Stimulated activated CD8-positive, alpha-beta memory T cell treated with anti-CD3 and anti-CD28 coated beads, Interleukin-4, amount 100 ng/mL, for 48 hours (primary cell): Measurements from ENCODE around the gene CENPB.
"Not testable (repeated sequence)": the region's sequence is repeated elsewhere in the genome, so short reads cannot be mapped to it uniquely, and the experiment has no call there.

Experiments used
- DNase-seq: peaks from one replicate; pipeline ENCODE4 v3.0.0-alpha.2; 2020

CENPB gene

GRCh38 chr20:3786665-3787323 is at the start of gene CENPB:
CENPB (minus strand) TSS chr20:3786740; CDS start chr20:3786483, 257 bp downstream.
- peak; percentile 94 for DNase-seq

- DNase-seq = no peak
These were observed 49.6 kb upstream of the CENPB start for GRCh38 chr20:3836132-3836531.

DNA sequence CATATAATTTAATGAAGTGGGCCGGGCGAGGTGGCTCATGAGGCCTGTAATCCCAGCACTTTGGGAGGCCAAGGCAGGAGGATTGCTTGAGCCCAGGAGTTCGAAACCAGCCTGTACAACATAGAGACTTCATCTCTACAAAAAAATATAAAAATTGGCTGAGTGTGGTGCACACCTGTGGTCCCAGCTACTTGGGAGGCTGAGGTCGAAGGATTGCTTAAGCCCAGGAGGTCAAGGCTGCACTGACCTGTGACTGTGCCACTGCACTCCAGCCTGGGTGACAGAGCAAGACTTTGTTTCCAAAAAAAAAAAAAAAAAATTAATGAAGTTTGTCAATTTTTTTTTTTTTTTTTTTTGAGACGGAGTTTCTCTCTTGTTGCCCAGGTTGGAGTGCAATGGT is 43.4 kb upstream of the CENPB start:
- not testable (repeated sequence) for DNase-seq

- DNase-seq = no peak
These were observed 42.3 kb upstream of the CENPB start for GRCh38 chr20:3828798-3829197.

DNA sequence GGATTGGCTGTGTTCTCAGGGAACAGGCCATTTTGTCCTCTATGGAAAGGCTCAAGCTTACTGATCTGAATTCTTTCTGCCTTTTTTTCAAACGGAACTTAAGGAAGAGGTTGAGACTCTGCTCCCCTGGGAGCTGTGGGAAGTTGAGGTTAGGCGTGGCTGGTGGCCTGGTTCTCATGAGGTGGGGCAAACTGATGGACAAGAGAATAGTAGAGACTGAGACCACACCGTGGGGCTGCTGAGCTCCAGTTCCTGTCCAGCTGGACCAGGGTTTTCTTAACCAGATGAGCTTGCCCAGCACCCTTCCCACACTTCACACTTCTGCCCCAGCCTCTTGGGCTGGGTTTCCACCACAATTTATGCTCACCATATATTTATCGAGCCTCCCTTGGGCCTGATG is 39.9 kb upstream of the CENPB start:
- DNase-seq = no peak

DNA sequence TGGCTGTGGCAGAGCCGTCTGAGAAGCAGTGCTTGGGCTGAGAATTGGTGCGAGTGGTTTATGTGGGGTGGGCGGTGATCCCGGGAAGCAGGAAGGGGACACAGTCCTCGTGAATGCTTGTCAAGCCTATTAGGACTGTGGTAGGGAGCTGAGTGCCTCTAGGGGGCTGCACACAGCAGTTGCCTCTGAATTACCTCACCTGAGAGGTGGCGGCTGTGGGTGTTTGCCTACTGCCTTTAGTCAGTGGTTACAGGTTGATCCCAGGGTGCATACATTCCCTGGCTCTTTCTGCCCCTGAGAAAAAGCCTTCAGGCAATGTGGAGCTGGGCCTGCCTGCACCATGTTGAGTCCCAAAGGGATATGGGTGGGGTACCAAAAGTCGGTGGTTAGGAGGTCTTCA is 39.0 kb upstream of the CENPB start:
- DNase-seq = no peak

DNA sequence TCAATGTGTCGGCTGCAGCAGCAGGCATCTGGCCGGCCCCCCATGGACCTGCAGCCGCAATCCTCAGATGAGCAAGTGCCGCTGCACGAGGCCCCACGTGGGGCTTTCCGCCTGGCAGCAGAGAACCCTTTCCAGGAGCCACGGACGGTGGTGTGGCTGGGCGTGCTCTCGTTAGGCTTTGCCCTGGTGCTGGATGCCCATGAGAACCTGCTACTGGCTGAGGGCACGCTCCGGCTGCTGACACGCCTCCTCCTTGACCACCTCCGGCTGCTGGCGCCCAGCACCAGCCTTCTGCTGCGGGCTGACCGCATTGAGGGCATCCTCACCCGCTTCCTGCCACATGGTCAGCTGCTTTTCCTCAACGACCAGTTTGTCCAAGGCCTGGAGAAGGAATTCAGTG is 37.3 kb upstream of the CENPB start:
- DNase-seq = no peak

- DNase-seq = no peak
These were observed 35.5 kb upstream of the CENPB start for GRCh38 chr20:3821996-3822395.

GRCh38 chr20:3820901-3821727 is 34.6 kb upstream of the CENPB start:
- no peak for DNase-seq

DNA sequence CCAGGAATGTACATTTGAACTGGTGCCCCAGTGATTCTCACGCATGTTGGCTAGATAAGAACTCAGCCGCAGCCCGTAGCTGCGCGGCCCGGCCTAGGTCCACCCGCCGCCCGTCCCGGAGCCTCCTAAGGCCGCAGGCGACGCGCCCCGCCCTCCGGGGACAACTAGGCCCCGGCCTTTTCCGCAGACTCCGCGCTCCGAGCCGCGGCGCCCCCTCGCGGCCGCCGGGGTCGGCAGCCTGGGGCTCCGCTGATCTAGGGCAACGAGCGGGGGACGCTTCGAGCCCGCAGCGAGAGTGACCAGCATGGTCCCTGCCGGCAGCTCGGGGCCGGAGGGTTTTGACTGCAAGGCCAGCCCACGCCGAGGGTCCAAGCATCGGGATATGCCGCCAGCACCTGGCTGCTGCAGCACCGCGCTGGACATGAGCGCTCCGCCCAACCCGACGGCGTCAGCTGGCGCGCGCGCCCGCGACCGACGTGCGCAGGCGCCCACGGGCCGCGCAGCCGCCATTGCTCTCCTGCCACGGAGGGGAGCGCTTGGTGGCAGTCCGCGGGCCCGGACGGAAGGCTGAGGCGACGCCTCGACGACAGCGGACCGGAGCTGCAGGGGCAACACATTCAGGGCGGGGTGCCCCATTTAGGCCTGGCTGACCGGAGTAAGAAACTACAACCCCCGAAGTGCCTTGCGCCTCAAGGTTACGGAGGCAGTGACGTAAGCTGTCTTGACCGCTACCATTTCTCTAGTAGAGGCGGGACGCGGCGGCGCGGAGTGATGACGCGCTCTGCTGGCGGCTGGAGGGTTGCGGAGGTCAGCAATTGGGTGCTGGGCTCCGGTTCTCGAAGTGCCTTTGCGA is 33.7 kb upstream of the CENPB start, which contains the start of gene AP5S1:
Gene AP5S1, plus strand, starts transcription at position 500 of the 853 bp plus-strand sequence. CDS start 1,571 bp downstream, outside the sequence.
- peak; percentile 97 for DNase-seq

DNA sequence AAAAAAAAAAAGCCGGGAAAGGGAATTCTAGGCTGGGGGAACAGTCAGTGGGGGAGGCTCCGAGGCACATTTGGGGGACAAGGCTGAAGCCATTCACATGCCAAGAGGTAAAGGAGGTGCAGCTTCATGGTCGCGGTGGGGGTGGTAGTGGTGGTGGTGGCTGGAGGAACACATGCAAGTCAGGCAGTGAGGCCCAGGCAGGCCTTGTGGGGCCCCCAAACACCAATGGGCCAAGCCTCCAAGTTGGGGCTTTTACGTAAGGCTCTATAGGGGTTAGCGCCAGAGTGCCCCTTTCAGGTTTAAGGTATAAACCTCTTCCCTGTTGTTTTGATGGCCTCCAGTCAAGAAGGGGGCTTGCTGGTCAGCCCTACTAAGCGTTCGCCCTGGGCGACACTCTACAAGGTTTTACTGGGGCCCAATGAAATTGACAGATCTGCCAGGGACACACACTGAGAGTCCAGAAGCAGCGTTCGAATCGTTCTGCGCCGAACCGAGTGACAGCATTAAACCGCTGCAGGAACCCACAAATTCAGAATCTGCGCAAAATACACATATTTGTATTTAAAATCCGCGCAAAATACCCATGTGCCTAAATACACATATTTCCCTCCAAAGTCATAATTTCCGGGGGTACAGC is 33.0 kb upstream of the CENPB start:
- no peak for DNase-seq

- no peak for DNase-seq
These were observed 31.9 kb upstream of the CENPB start for GRCh38 chr20:3818155-3819151.

- peak; percentile 60 for DNase-seq
These were observed 29.3 kb upstream of the CENPB start for GRCh38 chr20:3815703-3816315.

DNA sequence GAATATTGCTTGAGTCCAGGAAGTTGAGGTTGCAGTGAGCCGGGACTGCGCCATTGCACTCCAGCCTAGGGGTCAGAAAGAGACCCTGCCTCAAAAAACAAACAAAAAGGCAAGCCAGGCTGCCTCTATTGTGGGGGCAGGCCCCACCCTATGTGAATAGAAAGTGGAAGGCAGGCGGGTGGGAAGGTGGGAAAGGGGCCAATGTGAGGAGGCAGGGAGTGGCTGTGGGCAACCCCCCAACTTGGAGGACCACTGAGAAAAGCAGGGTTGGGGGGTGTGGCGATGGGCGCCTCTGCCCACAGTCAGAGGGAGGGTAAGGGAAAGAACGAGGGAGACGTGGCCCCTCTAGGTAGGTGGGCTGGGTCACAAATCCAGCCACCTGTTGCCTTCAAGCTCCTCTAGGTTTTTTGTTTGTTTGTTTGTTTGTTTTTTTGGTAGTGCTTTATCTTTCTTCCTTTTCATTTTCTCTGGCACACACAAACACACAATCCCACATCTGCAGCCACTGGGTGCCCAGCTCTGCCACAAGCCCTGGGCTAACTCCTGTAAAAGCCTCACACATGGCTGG is 28.5 kb upstream of the CENPB start:
- no peak for DNase-seq

- peak; percentile 63 for DNase-seq
These were observed 27.5 kb upstream of the CENPB start for GRCh38 chr20:3813848-3814581.

DNA sequence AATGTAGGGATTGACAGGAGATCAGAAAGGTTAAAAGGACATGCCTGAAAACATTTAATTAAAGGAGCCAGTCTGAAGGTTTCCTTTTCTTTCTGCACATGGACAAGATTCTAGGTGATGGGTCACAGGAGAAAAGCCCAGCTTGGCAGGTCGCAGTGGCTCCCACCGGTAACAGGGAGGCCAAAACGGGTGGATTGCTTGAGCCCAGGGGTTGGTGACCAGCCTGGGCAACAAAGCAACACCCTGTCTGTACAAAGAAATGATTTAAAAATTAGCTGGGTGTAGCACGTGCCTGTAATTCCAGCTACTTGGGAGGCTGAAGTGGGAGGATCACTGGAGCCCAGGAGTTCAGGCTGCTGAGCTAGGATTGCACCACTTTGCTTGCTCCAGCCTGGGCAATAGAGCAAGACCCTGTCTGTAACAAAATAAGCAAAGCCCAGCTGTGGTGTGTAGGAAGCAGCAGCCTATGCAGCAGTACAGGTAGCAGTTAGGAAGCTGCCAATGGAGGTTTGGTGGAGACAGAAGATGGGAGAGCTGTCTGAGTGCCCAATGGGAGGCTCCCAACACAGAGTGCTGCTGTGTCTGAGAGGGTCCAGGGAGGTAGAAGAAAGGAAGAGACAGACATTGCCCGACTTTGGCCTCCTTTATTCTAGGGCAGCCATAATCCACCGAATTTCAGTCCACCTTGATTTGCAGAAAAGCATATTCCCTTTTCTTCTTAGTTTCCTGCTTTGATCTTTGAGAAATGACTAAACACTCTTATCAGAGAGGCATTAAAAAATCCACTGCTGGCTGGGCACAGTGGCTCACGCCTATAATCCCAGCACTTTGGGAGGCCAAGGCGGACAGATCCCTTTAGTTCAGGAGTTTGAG is 26.7 kb upstream of the CENPB start:
- DNase-seq = no peak

- DNase-seq = no peak
These were observed 25.7 kb upstream of the CENPB start for GRCh38 chr20:3812259-3812681.

DNA sequence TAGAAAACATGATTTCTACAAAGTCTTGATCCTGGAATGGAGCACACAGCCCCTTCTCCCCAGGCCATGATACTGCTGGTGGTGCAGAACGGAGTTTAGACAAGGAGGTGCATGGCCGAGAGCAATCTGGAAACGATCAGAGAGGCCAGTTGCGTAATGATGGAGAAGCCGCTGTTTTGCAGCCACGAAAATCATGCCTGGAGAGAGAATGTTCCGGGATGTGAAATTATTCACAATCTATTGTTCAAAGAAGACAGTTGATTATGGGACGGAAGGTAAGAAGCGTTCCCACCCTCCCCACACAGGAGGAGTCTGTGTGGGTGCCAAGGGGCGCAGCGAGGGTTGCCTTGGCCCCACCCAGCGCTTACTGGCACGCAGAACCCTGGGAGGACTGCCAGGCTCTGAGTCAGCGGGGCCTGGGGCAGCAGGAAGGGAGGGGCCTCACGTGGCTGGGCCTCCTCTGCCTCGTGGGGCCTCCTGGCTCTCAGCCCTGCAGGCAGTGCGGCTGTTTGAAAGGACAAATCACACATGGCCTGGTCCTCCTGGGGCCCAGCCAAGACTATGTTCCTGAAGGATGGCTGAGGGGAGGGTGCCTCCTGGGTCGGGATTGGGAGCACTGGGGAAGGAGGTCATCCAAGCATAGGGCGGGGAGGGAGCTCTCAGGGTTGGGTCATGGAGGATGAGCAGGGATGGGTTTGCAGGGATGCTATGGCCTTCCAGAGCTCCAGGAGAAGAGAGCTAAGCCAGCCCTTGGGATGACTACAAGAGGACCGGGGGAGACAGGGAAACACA is 25.1 kb upstream of the CENPB start:
- peak; percentile 93 for DNase-seq
